ENCODE data around the gene MIF4GD.

MIF4GD gene

GRCh38 chr17:75238020-75238580 lies 32.9 kb downstream of the MIF4GD start:
- TF ChIP-seq CTCF (conservative IDR thresholded peaks at IDR 0.05) (no peak), ZFX (IDR thresholded peaks at IDR 0.05) (no peak)
- no peak overlapping the region for H3K27ac ChIP-seq

GRCh38 chr17:75237100-75238014 lies 33.7 kb downstream of the MIF4GD start:
- no peak overlapping the region for H3K27ac ChIP-seq
- TF ChIP-seq CTCF (conservative IDR thresholded peaks at IDR 0.05), result no peak

- H3K27ac ChIP-seq, result no peak overlapping the region
- TF ChIP-seq CTCF (conservative IDR thresholded peaks at IDR 0.05) (no peak), ZFX (IDR thresholded peaks at IDR 0.05) (no peak)
Measured at GRCh38 chr17:75232786-75233185, 38.2 kb downstream of the MIF4GD start.

GRCh38 chr17:75231741-75232464 lies 39.1 kb downstream of the MIF4GD start:
- H3K27ac ChIP-seq, result no peak overlapping the region
- TF ChIP-seq CTCF (conservative IDR thresholded peaks at IDR 0.05) (no peak), ZFX (IDR thresholded peaks at IDR 0.05) (no peak)

- TF ChIP-seq CTCF (conservative IDR thresholded peaks at IDR 0.05), result no peak
- no peak for TF ChIP-seq ZFX (IDR thresholded peaks at IDR 0.05)
- no peak overlapping the region for H3K27ac ChIP-seq
Measured at GRCh38 chr17:75231071-75231470, 40.0 kb downstream of the MIF4GD start.

GRCh38 chr17:75228847-75229246 lies 42.2 kb downstream of the MIF4GD start:
- TF ChIP-seq CTCF (conservative IDR thresholded peaks at IDR 0.05), result no peak
- no peak for TF ChIP-seq ZFX (IDR thresholded peaks at IDR 0.05)
- H3K27ac ChIP-seq, result peak overlapping the region; percentile 8; the same call in 1 of the 2 replicates

- TF ChIP-seq ZFX (IDR thresholded peaks at IDR 0.05), result no peak
- no peak for TF ChIP-seq CTCF (conservative IDR thresholded peaks at IDR 0.05)
- peak overlapping the region; percentile 8; the same call in 1 of the 2 replicates for H3K27ac ChIP-seq
Measured at GRCh38 chr17:75228305-75228704, 42.7 kb downstream of the MIF4GD start.

All from C4-2B (cell line).